H1 (cell line): ENCODE results near the gene GBP4. TPM values are rescaled to one million over a fixed set of nuclear protein-coding genes. Genes with fewer than 3 reads are reported as not detected.

Experiments
- RFX5 ChIP-seq: IDR thresholded peaks from 2 replicates; pipeline ENCODE4 v1.6.1; 2011; ENCODE audit warnings: low read depth, low read length, improper control_type of control experiment, borderline replicate concordance
- SIN3A ChIP-seq, 2 experiments: IDR thresholded peaks in 1 of 2; conservative IDR thresholded peaks in 1 of 2; 2 replicates each; pipeline ENCODE4 v1.6.1; 2011 to 2012; ENCODE audit warnings: low read length in 2 of 2, improper control_type of control experiment in 1 of 2, low read depth in 1 of 2, mild to moderate bottlenecking in 1 of 2
- polyA plus RNA-seq, 7 experiments: library from polyadenylated mRNA; depleted of rRNA in 3 of 7; stranded (reverse) in 5 of 7; unstranded in 2 of 7; fragments of >200 nt in 5 of 7; fragments of 200-250 nt in 2 of 7; gene quantifications; 1 replicate in 5 of 7; 2 replicates in 1 of 7; 4 replicates in 1 of 7; pipeline versions ENCODE4 v1.2.1 to v1.2.3, GENCODE V29; 2011 to 2013; ENCODE audit warnings: missing spikeins in 2 of 7, mixed read lengths in 2 of 7
- total RNA-seq: library from RNA; stranded (reverse); fragmentation: NEBNext Ultra II Directional; extraction: Animal tissue kit (Norgen Biotek cat#: 25700); gene quantifications from 2 replicates; pipeline ENCODE4 v1.2.1, GENCODE V29; 2021

GBP4 gene
- total and polyA plus RNA-seq, 2 of the 8 experiments (the other 6 are each of a cell fraction or from before 2014, with no cell fraction given): 0.02 TPM; not detected in 1

DNA sequence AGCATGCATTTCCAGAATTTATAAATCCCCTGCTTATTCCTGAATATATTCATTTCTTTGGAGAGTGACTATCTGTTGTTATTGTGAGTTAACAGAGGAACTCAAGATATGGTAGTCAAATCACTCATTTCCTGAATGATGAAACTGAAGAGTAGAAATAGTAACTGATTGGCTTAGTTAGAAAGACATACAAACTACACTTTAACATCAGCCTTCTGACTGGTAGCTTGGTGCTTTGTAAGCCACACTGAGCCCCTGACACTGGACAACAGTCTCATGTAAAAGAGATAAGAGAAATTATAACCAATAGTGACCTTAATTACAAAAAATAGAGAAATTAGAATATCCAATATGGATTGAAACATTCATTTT, 27.7 kb downstream of the GBP4 start (continued):
- TF ChIP-seq RFX5 (no peak), SIN3A (conservative IDR thresholded peaks at IDR 0.05 in 1 of 2, IDR thresholded peaks at IDR 0.05 in 1 of 2; ENCODE audit: low read depth in 1 of 2, low read length in 2 of 2) (no peak)
